Neural cell (in vitro differentiated cells): ENCODE results near the gene KIRREL3. TPM values are rescaled to one million over a fixed set of nuclear protein-coding genes. Genes with fewer than 3 reads are reported as not detected.

ENCODE experiments used
- H2AFZ ChIP-seq: fragments of 200-600, 300-800 bp; sonication (generic), shearing (Covaris generic); 2 replicates; pipeline ENCODE4 v1.6.0; 2014; ENCODE audit warnings: low read depth, mild to moderate bottlenecking, antibody characterized with exemption, low read length, moderate library complexity
- H3F3A ChIP-seq: fragments of 200-600 bp; shearing (Covaris generic); 2 replicates; pipeline ENCODE4 v1.6.1; 2016; ENCODE audit warnings: mild to moderate bottlenecking, moderate library complexity, mixed read lengths, antibody characterized with exemption, low read length; ENCODE audit not compliant: insufficient read depth, poor library complexity, severe bottlenecking
- H3K27ac ChIP-seq: fragments of 200-600, 300-800 bp; sonication (generic), shearing (Covaris generic); 2 replicates; pipeline ENCODE4 v1.5.1; 2014; ENCODE audit warnings: mild to moderate bottlenecking, low read length, moderate library complexity
- H3K27me3 ChIP-seq: fragments of 300-800, 200-600 bp; sonication (generic), shearing (Covaris generic); 2 replicates; pipeline ENCODE4 v1.6.0; 2014; ENCODE audit warnings: mild to moderate bottlenecking, low read depth, low read length, moderate library complexity; ENCODE audit not compliant: insufficient read depth
- H3K36me3 ChIP-seq: fragments of 300-800, 200-600 bp; sonication (generic), shearing (Covaris generic); 2 replicates; pipeline ENCODE4 v1.5.1; 2014; ENCODE audit warnings: mild to moderate bottlenecking, antibody characterized with exemption, low read length, moderate library complexity; ENCODE audit not compliant: insufficient read depth
- H3K4me2 ChIP-seq: fragments of 300-800, 200-600 bp; sonication (generic), shearing (Covaris generic); 2 replicates; pipeline ENCODE4 v1.6.0; 2014; ENCODE audit warnings: mild to moderate bottlenecking, low read length
- H3K4me3 ChIP-seq: fragments of 300-800, 200-600 bp; sonication (generic), shearing (Covaris generic); 2 replicates; pipeline ENCODE4 v1.5.1; 2014; ENCODE audit warnings: mild to moderate bottlenecking, low read length, moderate library complexity
- H3K79me2 ChIP-seq: fragments of 200-600 bp; shearing (Covaris generic); replicated peaks from 2 replicates; pipeline ENCODE4 v1.6.0; 2014; ENCODE audit warnings: mild to moderate bottlenecking, low read length, moderate library complexity; ENCODE audit not compliant: insufficient read depth
- H3K9ac ChIP-seq: fragments of 300-800, 200-600 bp; sonication (generic), shearing (Covaris generic); 2 replicates; pipeline ENCODE4 v1.6.1; 2016; ENCODE audit warnings: mild to moderate bottlenecking, low read length, mixed read lengths
- H3K9me2 ChIP-seq: fragments of 200-600 bp; shearing (Covaris generic); 2 replicates; pipeline ENCODE4 v1.6.1; 2016; ENCODE audit warnings: mild to moderate bottlenecking, low read length, mixed read lengths; ENCODE audit not compliant: insufficient read depth
- H3K9me3 ChIP-seq: fragments of 200-600, 300-800 bp; sonication (generic), shearing (Covaris generic); 2 replicates; pipeline ENCODE4 v1.6.1; 2016; ENCODE audit warnings: mild to moderate bottlenecking, mixed run types, low read length, moderate library complexity, mixed read lengths
- H4K20me1 ChIP-seq: fragments of 200-600 bp; shearing (Covaris generic); 2 replicates; pipeline ENCODE4 v1.6.1; 2016; ENCODE audit warnings: mild to moderate bottlenecking, mixed run types; ENCODE audit not compliant: insufficient read depth
- CTCF ChIP-seq: fragments of 450-650 bp; IDR thresholded peaks from 2 replicates; pipeline ENCODE4 v1.5.1; 2014; ENCODE audit warnings: antibody characterized with exemption, mild to moderate bottlenecking, moderate library complexity; ENCODE audit not compliant: poor library complexity, severe bottlenecking
- EP300 ChIP-seq: fragments of 450-650 bp; conservative IDR thresholded peaks from 2 replicates; pipeline ENCODE4 v1.6.1; 2014; ENCODE audit warnings: antibody characterized with exemption, mild to moderate bottlenecking, moderate library complexity; ENCODE audit not compliant: poor library complexity, severe bottlenecking
- EZH2 ChIP-seq: fragments of 200-600, 300-800 bp; shearing (Covaris generic), sonication (generic); IDR thresholded peaks from 2 replicates; pipeline ENCODE4 v1.6.1; 2014; ENCODE audit warnings: antibody characterized with exemption, low read length, borderline replicate concordance, mild to moderate bottlenecking; ENCODE audit not compliant: insufficient read depth, poor library complexity, severe bottlenecking
- MXI1 ChIP-seq: fragments of 450-650 bp; conservative IDR thresholded peaks from 2 replicates; pipeline ENCODE4 v1.6.1; 2014; ENCODE audit warnings: antibody characterized with exemption, mild to moderate bottlenecking; ENCODE audit not compliant: poor library complexity, severe bottlenecking
- POLR2AphosphoS5 ChIP-seq: IDR thresholded peaks from 2 replicates; pipeline ENCODE4 v1.6.1; 2012
- RAD21 ChIP-seq: fragments of 450-650 bp; conservative IDR thresholded peaks from 2 replicates; pipeline ENCODE4 v1.6.1; 2014; ENCODE audit warnings: antibody characterized with exemption, mild to moderate bottlenecking, moderate library complexity
- REST ChIP-seq: IDR thresholded peaks from 2 replicates; pipeline ENCODE4 v1.6.1; 2012; ENCODE audit warnings: borderline replicate concordance
- SMC3 ChIP-seq: fragments of 450-650 bp; conservative IDR thresholded peaks from 2 replicates; pipeline ENCODE4 v1.6.1; 2014; ENCODE audit warnings: antibody characterized with exemption, mild to moderate bottlenecking, moderate library complexity; ENCODE audit not compliant: poor library complexity
- TAF1 ChIP-seq: IDR thresholded peaks from 2 replicates; pipeline ENCODE4 v1.6.1; 2012; ENCODE audit warnings: low read depth
- polyA plus RNA-seq: library from polyadenylated mRNA; depleted of rRNA; stranded (reverse); fragments of >200 nt; gene quantifications from 2 replicates; pipeline ENCODE4 v1.2.3, GENCODE V29; 2014

Gene KIRREL3
- polyA plus RNA-seq, 1 donor from 2014 or later = 23.8 TPM

GRCh38 chr11:127035824-127036223, 35.3 kb upstream of the KIRREL3 start:
- Histone ChIP-seq H3K9ac (no peak overlapping the region), H3K79me2 (no peaks in the 10 kb centered on the region), H3K36me3 (no peaks in the 10 kb centered on the region), H3K27me3 (no peaks in the 10 kb centered on the region), H2AFZ (no peak overlapping the region), H3K9me3 (no peaks in the 10 kb centered on the region), H3F3A (no peaks in the 10 kb centered on the region), H4K20me1 (no peaks in the 10 kb centered on the region), H3K4me2 (no peak overlapping the region), H3K9me2 (no peaks in the 10 kb centered on the region), H3K4me3 (no peak overlapping the region), H3K27ac (no peak overlapping the region)
- TF ChIP-seq CTCF (no peak), MXI1 (no peak), EP300 (no peak), SMC3 (no peak), POLR2AphosphoS5 (no peak)

- Histone ChIP-seq H3K36me3 (no peaks in the 10 kb centered on the region), H3K27me3 (no peaks in the 10 kb centered on the region), H2AFZ (no peak overlapping the region), H3K4me3 (no peak overlapping the region), H3K4me2 (no peak overlapping the region), H3K27ac (no peak overlapping the region), H3K9me2 (no peaks in the 10 kb centered on the region), H3K9me3 (no peaks in the 10 kb centered on the region), H3F3A (no peaks in the 10 kb centered on the region), H4K20me1 (no peaks in the 10 kb centered on the region), H3K79me2 (no peaks in the 10 kb centered on the region), H3K9ac (no peak overlapping the region)
- TF ChIP-seq POLR2AphosphoS5 (no peak), EP300 (no peak), MXI1 (no peak), RAD21 (no peak), SMC3 (no peak), CTCF (no peak), REST (no peak), EZH2 (no peak), TAF1 (no peak)
Observed at GRCh38 chr11:127034973-127035372, 34.4 kb upstream of the KIRREL3 start.
